Suppressor macrophage treated with lipopolysaccharide for 4 hours (primary cell): ENCODE data around the gene PER2.
A peak's percentile ranks its signal among the peaks of the same experiment; 100 is the strongest.
"Not testable (repeated sequence)": the region's sequence is repeated elsewhere in the genome, so short reads cannot be mapped to it uniquely, and the experiment has no call there.

Source experiments
- DNase-seq: peaks from one replicate; pipeline ENCODE4 v3.0.0-alpha.2; 2020

Gene PER2

DNA sequence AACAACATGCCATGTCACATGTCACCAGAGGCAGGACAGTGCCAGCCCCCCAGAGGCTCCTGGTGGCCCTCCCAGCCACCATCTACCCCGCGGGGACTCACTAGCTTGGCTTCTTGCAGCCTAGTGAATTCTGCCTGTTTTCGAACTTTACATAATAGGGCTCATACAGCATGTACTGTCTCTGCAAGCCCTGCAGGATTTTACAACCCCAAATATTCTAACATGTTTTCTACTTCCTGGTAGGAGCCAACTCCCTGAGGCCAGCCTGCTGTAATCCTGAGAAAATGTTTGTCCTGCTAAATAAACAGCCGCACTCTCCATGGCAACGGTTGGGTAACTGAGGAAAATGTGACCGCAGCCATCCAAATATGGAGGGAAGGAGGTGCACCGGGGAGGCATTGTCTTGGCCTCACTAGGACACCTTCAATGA, 2.7 kb downstream of the PER2 start:
- no peak for DNase-seq

DNA sequence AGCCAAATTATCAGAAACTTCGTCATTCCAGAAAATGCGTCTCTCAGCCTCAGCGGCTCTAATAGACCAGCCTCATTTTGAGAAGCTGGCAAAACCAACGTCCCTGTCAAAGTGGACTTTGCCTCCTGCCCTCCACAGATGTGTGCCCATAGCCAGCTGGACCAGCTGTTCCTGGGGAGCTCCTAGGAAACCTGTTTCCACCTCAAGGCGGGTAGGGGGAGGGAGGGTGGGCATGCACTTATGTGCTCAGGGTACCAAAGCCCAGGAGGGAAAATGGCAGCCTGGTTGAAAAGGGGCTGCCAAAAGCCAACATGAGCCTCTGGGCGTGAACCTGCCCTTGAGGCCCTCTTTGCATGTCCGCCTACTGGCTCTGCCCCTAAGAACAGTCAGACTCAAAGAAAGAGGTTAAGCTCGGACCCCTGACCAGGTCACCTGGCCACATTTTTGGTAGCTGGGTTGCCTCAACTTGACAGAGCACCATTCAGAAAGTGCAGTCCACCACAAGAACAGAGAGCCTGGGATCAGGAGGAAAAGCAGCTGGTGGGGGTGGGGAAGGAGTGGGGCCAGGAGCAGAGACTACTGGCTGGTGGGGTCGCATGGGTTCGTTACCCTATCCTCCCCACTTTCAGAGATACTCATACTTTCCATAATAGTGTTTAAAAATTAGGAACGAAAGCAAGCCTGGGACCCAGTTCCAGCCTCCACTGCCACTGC, 3.5 kb downstream of the PER2 start:
- DNase-seq = no peak

DNA sequence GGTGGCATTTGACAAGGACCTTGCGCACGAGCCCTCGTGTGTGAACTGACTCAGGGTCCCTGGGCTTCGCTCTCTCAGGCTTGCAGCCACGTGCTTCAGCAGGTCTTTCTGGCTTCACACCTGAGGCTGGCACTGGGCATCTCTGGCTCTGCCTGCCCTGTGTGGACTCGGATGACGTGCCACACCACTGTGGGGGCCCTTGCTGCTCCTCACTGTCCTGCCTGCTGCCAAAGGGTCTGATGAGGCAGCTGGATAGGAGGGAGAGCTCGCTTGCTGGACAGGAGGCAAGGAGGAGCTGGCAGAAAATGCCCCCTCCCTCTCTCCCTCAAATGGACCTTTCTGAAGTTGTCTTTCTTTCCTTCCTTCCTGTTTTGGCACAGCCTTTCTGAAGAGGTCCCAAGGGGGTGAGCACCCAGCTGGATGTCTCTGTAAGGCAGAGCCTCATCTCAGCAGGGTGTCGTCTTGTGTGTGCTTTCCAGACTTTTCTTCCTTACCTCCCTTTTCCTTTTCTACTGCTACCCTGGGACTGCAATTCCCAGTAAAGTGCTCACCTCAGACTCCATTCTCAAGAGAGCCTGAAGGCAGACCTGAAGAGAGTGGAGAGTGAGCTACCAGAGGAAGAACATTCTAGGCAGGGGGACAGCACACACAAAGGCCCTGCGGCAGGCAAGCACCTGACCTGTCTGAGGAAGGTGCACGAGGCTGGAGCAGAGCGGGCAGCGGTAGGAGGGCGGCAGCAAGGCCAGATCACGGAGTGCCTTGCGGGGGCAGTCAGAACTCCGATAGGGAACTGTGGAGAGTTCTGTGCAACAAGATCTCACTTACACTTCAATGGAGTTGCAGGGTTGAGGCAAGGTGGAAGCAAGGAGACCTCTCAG, 5.3 kb downstream of the PER2 start:
- no peak for DNase-seq

DNA sequence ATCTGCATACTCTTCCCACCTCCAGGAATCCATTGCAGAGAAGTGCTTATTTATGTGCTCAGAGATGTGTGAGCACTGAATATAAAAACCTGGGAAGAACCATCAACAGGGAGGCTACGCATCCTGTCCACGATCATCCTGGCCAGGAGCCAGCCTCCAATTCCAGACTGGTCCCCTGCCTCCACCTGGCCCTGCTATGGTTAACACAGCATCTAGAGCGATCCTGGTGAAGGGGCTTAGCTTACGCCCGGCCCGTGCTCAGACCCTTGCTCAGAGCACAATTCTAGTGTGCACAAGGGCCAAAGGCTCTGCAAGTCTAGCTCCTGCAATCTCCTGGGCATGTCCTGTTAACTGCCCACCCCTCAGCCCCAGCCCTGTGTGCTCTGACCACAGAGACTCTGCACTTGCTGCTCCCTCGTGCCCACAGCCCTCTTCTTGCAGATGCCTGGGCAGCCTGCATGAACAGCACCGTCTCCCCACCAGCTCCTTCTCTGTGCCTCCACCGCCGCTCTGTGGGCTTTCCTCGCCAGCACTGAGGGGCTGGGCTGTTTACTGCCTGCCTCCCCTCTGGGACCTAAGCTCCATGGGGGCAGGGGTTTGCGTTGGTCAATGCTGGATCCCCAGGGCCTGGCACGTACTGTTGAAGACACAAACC, 6.5 kb downstream of the PER2 start:
- no peak for DNase-seq

DNA sequence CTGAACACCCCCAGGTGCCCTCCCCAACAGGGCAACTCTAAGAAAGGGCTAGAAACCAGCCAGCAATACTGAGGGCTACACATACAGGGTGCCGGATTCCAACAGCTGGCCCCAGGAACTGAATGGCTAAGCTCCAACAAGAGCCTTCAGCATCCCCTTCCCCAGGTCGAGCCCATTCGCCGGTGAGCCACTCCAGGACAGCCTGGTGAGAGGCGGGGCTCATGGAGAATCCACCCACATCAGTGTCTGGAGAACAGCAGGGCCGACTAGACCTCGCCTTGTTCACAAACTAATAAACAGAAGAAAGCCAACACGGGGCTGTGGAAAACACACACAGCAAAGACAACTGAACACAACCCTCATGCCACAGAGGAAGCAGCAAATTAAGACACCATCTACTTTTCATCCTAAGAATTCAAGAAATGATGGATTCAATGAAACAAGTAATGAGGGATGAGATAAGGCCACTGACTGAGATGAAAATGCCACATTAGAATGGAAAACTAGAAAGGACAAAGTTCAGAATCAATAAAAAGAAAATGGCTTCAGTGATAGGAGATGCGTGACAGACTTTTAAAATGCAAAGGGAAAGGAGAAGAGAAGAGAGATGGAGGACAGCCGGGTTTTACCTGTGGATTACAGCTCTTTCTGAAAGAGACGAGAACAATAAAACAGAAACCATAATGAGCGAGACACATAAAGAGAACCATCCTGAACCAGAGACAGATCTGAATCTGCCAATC, 8.2 kb downstream of the PER2 start:
- no peak for DNase-seq

DNA sequence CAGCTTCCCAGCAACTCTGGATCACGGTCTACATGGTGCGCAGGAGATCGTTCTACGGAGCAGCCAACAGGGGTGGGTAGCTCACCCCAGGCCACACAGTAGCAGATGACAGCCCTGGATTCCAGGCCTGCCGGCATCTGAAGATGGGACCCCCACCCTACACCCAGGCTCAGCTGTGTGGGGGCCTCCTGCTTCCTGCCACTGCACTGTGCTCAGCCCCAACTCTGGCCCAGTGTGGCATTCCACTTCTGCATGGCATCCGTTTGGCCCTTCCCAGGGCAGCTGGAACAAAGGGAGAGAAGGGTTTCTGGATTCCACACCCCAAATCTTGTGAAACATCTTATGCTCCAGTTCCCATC, 9.1 kb downstream of the PER2 start:
- no peak for DNase-seq

DNA sequence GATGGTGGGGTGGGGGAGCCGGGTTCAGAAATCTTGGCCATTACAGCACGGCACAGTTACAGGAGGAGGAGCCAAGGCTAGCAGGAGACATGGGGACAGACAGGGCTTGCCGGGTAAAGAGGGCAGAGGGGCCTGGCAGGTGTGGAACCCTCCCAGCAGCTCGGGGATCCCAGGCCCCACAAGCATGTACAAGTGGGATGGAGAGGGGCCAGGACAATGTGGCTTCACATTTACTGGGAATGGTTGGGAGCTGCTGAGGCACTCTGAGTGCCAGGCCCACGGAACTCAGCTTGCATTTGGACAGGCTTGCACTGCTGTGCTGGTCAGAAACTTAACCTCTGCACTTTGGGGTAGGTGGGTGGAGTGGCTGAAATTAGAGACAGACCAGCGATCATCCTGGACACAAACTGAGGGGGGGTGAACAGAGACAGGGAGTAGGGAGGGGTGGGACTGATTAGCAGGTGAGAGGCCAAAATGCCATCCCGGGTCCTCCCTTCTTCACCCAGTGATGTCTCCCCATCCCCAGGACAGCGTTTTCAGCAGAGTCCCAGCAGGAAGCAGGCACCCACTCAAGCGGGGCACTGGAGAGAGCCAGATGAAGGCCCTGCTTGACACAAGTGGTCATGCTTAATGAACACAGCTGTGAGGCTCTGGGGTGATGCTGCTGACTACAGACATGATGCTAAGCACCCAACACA, 9.6 kb downstream of the PER2 start:
- DNase-seq = no peak

DNA sequence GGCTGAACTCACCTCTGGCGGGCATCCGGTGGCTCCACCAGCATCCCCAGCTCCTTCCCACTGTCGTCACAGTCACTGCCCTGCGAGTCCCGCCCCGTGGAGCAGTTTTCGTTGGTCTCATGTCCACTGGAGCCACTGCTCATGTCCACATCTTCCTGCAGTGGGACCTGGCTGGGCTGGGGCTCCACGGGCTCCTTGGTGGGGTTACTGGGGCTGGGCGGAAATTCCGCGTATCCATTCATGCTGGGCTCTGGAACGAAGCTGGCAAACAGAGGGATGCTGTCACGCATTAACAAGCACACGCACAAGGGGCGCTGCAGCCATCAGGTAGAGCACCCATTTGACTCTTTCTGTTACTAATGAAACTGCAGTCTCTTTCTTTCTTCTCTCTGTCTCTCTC, 10.7 kb downstream of the PER2 start:
- DNase-seq = no peak

DNA sequence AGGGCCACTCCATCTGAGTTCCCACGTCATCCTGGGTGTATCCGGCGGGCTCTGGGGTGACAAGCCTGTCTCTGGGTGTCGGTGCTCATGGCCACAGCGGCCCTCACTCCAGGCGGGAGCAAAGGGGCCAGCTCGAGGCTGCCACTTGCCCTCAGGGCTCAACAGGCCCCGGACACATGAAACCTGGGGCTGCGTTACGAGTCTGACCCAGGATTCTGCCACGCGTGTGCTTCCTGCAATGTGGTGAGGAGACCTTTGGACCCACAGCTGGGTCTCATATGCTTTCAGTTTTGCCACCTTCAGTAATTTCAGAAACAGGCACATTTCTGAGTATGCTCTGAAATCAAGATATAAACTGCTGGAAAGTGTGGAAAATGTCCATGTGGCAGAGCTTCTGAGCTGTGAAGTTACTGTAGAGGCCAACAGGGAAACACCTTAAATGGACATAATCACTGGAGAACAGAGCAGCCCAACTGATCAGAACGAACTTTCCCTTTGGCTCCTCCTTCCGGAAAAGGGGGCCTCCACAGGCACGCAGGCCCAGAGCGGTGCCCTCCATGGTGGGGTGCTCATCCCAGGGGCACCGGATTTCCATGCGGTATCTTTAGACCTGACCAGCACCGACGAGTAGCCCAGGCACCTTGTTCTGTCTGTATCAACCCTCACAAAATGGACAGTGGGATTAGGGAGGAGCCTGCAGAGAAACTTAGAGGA, 14.1 kb downstream of the PER2 start:
- DNase-seq = no peak

DNA sequence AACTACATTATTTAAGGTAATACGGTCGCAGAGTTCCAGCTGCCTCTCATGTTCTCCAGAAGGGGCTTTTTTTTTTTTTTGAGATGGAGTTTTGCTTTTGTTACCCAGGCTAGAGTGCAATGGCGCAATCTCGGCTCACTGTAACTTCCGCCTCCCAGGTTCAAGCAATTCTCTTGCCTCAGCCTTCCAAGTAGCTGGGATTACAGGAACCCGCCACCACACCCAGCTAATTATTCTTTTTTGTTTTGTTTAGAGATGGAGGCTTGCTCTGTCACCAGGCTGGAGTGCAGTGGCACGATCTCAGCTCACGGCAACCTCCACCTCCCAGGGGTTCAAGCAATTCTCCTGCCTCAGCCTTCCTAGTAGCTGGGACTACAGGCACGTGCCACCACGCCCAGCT, 15.0 kb downstream of the PER2 start:
- peak; percentile 23 for DNase-seq

DNA sequence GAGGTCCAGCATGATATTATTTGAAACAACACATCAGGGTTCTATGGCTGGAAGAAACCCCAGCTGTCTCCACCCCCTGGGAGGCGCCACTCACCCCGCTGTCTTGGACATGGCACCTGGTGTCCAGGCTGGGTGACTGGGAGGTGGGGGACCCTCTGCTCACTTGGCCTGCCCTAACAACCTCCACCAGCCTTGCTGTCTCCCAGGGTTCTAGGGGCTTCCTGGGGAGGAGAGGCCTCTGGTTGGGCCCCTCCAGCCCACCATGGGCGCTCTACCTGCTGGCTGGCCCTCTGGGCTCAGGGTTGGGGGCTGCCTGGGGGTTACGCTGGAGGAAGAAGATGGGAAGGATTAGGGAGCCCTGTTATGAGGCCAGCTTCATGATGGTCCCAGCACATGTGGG, 16.3 kb downstream of the PER2 start:
- no peak for DNase-seq

DNA sequence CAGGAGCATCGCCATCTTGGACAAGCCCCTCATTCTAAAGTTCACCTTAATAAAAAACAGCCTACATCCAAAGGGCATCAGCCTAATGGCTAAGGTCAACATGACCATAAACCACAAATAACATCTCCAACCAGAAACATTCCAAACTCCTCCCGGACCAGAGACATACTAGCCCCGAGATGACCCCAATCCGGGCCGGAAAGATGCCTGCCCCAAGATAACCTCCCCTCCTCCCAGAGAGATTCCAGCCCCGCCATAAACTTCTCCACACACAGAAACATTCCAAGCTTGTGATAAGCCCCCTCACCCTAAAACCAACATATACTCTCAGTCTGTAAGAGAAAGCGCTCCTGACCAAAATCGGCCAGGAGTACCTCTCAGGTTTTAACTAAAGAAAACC, 16.7 kb downstream of the PER2 start:
- DNase-seq = not testable (repeated sequence)

DNA sequence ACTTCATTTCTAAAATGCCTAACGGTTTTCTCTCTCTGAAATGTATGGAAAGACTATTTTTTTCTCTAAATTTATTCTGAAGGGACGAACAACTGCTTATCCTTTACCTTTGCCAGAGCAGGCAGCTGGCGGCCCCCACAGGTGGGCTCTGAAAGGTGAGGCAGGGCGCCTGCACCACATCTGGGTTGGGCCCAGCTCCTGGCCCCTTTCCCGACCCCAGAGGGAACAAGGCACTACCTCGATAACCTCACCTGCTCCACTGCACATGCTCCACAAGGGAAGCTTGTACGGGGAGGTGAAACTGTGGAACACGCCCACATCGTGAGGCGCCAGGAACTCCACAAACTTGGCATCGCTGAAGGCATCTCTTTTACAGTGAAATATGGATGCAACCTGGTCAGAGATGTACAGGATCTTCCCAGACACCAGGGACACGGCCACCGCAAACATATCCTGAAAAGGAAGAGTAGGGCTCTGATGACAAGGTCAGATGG, 17.3 kb downstream of the PER2 start:
- DNase-seq = no peak

DNA sequence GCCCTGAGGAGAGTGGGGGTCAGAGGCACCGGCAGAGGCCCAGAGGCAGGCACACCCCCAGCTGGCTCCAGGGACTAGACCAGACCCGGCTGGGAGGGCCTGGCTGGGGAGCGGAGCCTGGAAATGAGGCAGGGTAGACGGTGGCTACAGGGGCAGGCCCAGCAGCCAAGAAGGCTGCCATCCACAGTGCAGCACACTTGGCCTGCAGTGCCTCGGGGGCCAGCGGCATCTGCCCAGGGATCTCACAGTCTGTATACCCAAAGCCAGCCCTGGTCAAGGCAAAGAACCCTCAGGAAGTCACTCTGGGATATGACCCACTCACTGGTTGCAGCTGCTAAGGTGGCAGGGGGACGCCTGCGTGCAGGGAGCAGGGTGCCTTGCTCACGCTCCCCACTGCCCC, 17.8 kb downstream of the PER2 start:
- no peak for DNase-seq

DNA sequence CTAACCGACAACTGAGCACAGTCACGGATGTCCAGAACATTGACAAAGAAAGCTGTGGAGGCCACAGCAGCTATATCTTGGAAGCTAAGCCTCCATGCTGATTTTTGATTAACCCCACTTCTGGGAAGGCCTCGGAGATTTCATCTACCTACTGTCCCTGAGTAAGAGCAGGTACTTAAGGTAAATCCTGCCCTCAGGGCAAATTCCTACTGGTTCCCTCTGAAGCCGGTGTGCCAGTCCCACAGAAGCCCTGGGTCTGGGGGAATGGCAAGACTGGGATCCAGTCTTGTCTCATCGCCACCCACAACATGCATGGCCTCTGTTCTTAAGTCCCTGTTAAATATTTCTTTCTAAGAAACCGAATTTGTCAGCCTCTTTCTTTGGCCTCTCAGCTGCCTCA, 18.7 kb downstream of the PER2 start:
- DNase-seq = no peak

DNA sequence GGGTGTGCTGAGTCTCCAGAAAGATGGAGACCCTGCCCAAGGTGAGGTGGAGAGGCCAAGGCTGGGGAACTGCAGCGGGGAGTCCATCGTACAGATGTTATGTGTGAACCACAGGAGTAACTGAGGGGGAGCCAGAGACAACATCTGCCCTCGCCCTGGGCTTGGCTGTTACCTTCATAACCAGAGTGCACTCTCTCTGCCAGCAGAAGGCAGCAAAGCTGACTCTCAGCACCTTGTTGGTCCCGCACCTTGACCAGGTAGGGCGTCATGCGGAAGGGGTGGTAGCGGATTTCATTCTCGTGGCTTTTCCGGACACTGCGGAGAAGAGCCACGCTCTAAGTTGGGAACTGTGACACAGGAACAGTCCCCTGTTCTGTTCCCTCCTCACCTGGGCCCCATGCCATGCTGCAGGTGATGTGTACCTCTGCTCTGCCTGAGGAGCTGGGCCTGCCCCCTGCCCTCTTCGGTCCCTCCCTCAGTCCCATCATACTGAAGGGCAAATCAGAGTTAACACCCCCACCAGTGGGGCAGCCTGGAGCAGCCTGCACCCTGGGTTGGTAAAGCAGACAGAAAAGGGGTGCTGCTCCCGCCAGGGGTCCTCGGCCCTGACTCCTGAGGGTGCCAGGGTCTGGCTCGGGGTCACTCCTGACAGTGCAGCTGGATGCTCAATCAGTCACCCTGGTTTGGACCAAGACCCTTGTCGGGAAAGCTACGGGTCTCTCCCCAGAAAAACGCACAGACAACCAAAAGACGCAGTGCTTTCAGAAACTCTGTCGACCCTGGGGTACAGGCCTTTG, 20.3 kb downstream of the PER2 start:
- DNase-seq = no peak

DNA sequence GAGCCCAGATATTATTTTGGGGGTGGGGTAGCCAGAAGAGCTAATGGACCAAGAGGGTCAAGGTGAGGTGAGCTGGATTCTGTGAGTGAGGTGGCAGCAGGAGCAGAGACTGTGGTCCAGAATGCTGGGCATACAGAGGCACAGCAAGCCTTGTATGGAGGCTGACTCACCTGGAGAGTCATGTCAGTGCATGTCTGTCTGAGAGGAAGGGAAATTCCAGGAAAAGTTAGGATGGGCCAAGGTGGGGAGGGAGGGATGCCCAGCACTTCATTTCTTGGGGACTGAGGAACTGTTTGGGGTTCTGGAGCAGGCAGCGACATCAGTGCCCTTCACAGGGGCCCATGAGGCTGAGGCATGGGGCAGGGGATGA, 21.1 kb downstream of the PER2 start:
- DNase-seq = no peak

DNA sequence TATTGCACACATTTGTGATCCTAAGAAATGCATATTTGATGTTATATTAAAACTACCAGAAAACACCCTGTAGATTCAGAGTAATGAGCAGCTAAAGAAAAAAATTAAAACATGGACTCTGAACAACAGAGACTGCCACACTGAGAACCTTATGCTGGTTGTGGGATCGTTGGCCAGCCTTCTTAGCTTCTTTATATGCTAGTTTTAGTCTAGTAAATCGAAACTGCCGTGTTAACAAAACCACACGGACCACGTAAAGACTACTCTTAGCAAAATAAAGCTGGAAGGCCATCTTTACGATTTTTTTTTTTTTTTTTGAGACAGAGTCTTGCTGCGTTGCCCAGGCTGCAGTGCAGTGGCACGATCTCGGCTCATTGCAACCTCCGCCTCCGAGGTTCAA, 22.8 kb downstream of the PER2 start:
- DNase-seq = no peak

DNA sequence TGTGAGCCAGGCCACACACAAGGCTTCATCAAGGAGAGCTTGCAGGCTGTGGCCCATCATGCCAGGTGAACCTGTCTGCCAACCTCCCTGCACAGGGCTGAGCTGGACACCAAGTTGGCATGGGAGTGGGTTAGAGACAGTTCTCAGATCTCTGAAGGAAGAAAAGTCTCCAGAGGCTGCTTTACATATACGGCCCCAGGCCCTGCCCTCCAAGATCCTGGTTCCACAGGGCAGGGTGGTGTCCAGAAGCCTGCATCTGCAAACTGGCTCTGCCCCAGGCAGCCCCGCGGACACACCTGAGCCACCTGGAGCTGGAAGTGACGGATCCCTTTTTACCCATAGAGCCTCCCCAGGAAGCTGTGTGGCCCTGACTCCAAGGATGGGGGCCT, 24.3 kb downstream of the PER2 start:
- no peak for DNase-seq

DNA sequence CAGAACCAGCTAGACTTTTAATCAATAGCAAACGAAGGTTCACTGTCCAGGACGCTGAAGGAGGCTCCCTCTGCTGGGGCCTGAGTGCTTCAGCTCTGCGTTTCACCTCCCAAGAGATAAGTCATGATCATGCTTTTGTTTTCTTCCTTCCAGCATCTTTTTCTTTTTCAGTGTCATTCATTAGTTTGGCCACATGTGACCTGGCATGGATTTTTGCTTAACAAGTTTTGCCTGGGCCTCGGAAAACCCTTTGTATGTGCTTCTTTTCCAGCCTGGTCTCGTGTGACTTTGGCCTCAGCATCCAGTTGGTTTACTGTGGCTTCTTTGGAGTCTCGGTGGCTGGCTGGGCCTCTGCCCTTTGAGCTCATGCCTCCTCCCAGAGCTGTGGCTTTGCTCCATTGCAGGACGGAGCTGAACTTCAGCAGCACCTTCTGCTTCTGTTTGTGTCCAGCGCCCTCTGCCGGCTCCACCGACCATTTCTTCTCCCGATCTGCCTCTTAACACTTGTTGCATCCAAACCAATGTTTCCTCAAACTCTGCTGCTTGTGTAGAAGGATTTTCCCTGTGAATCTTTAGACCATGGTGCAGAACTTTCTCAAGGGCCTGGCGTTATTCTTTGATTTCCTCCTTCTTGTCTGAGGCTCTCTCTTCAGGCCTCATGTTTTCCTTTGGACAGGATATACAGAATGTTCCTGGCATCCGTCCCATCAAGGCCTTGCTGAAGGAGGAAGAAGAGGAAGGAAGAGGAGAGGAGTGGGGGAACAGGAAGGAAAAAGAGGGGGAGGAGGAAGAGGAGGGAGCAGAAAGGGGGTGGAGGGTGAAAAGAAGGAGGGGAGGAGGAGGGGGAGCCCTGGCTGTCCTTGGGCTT, 25.0 kb downstream of the PER2 start:
- DNase-seq = peak; percentile 84
